Measurements from ENCODE around the gene LCN1. TPM values are rescaled to one million over a fixed set of nuclear protein-coding genes. Genes with fewer than 3 reads are reported as not detected.

Gene LCN1
- total RNA-seq, 3 donors from 2014 or later, result not detected

DNA sequence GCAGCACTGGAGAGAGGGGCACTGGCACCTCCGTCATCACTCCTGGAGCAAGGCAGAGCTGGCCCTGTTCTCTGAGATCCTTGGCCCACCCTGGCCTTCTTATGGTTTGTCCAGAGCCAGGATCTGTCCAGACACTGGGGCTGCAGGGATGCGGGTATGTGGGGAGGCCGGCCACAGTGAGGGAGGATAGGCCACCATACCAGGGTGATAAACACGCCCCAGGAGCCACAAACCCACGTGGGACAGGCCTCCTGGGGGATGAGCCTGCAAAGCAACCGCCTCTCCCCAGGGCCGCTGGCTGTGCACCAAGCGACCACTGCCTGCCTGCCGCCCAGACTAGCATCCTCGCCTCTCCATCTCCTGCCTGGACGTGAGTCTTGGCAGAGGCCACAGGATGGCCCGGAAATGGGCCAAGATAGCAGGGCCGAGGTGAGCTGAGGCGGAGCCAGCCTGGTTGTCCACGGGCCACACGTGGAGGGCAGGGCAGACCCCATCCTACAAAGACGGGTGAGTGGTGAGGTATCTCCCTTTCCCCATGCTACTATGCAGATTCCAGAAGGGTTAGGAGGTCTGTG lies 29.2 kb downstream of the LCN1 start:
- Histone ChIP-seq H3K27me3 (no peaks in the 10 kb centered on the region), H3K4me3 (no peak overlapping the region), H3K27ac (no peak overlapping the region), H3K9me3 (no peaks in the 10 kb centered on the region), H3K4me1 (no peaks in the 10 kb centered on the region), H3K36me3 (no peaks in the 10 kb centered on the region)
- intact Hi-C loops (cut with DNase I; ENCODE audit: low total_unique reads), result no loop called here
- no peak for TF ChIP-seq POLR2A (IDR thresholded peaks at IDR 0.05)
- TF ChIP-seq POLR2AphosphoS5 (IDR thresholded peaks at IDR 0.05), result no peak
- TF ChIP-seq, protein P1, sequence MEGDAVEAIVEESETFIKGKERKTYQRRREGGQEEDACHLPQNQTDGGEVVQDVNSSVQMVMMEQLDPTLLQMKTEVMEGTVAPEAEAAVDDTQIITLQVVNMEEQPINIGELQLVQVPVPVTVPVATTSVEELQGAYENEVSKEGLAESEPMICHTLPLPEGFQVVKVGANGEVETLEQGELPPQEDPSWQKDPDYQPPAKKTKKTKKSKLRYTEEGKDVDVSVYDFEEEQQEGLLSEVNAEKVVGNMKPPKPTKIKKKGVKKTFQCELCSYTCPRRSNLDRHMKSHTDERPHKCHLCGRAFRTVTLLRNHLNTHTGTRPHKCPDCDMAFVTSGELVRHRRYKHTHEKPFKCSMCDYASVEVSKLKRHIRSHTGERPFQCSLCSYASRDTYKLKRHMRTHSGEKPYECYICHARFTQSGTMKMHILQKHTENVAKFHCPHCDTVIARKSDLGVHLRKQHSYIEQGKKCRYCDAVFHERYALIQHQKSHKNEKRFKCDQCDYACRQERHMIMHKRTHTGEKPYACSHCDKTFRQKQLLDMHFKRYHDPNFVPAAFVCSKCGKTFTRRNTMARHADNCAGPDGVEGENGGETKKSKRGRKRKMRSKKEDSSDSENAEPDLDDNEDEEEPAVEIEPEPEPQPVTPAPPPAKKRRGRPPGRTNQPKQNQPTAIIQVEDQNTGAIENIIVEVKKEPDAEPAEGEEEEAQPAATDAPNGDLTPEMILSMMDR (IDR thresholded peaks at IDR 0.05), result no peak
- DNase-seq (ENCODE audit: low spot score in 2 of 2), result no peak

DNA sequence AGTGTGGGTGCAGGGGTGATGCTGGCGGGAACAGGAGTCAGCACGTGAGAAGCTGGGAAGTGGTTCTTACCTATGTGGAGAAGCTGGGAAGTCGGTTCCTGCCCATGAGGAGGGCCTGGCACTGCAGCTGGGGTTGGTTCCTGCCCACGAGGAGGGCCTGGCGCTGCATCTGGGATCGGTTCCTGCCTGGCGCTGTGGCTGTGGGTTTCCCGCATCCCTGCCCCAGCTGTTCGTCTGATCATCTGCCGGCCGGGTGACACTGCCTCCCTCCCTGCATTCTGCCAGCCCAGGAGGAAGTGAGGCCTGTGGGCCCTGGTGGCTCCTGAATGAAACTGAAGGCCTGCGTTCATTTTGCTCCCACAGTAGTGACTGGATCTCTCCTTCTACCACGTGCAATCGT lies 29.8 kb downstream of the LCN1 start:
- no peaks in the 10 kb centered on the region for H3K4me1 ChIP-seq
- H3K4me3 ChIP-seq, result no peak overlapping the region
- no peak for TF ChIP-seq POLR2A (IDR thresholded peaks at IDR 0.05)
- TF ChIP-seq POLR2AphosphoS5 (IDR thresholded peaks at IDR 0.05), result no peak
- TF ChIP-seq, protein P1 (IDR thresholded peaks at IDR 0.05), result no peak

DNA sequence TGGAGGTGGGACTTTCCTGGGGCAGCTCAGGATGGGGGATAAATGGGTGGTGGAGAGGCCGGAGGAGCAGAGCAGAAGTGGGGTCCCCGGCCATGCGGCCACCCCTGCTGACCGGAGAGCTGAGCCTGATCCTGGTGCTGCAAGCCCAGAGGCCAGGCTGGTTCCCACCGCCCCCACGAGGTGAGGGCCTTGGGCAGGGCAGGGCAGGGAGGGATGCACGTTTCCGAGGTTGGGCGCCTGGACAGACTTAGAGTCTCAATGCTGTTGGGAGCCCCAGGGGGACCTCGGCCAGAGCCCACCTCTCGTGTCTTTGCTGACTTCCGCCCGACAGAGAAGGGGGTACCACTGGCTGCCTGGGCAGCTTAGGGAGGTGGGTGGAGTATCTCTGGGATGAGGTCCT lies 30.2 kb downstream of the LCN1 start:
- Histone ChIP-seq H3K27ac (no peak overlapping the region), H3K36me3 (no peaks in the 10 kb centered on the region), H3K4me1 (no peaks in the 10 kb centered on the region), H3K27me3 (no peaks in the 10 kb centered on the region), H3K9me3 (no peaks in the 10 kb centered on the region), H3K4me3 (no peak overlapping the region)
- intact Hi-C loops (cut with DNase I; ENCODE audit: low total_unique reads), result no loop called here
- TF ChIP-seq POLR2A (IDR thresholded peaks at IDR 0.05), result no peak
- TF ChIP-seq, protein P1 (IDR thresholded peaks at IDR 0.05), result no peak
- no peak for TF ChIP-seq POLR2AphosphoS5 (IDR thresholded peaks at IDR 0.05)
- no peak for DNase-seq (ENCODE audit: low spot score in 2 of 2)

More for the DNA sequence above, 29.8 kb downstream of the LCN1 start:
- H3K36me3 ChIP-seq, result no peaks in the 10 kb centered on the region
- no peak overlapping the region for H3K27ac ChIP-seq
- H3K9me3 ChIP-seq, result no peaks in the 10 kb centered on the region
- DNase-seq (ENCODE audit: low spot score in 2 of 2), result no peak
- intact Hi-C loops (cut with DNase I; ENCODE audit: low total_unique reads), result no loop called here
- no peaks in the 10 kb centered on the region for H3K27me3 ChIP-seq

DNA sequence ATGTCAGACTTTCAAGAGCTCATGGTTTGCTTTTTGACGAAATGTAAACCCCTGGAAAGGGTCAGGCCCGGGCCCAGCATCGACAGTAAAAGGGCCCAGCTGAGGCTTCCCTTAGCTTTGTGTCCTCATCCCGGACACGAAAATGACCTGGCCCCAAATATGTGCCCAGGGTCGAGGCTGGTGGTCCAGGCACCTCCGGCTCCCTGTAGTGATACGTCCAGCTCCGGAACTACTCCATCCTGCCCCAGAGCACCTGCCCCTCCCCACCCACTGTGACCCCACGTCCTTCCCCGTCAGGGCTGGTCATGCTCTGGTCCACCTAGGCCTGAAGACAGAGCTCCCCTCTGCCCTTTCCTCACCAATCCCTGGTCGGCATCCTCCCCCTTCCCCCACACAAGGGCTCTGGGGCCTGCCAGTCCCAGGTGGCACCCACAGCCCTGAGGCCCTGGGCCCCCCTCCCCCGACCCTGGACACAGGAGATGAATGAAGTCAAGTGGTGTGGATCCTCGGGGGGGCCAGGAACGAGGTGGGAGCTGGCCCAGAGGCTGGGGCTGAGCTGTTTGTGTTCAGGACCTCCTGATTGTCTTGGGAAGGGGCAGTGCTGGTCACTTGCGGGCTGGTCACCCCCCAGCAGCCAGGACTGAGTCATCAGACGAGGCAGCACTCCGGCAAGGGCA lies 30.9 kb downstream of the LCN1 start:
- Histone ChIP-seq H3K36me3 (no peaks in the 10 kb centered on the region), H3K4me1 (no peaks in the 10 kb centered on the region), H3K27ac (no peak overlapping the region), H3K27me3 (no peaks in the 10 kb centered on the region), H3K4me3 (no peak overlapping the region), H3K9me3 (no peaks in the 10 kb centered on the region)
- intact Hi-C loops (cut with DNase I; ENCODE audit: low total_unique reads), result no loop called here
- DNase-seq (ENCODE audit: low spot score in 2 of 2), result no peak
- TF ChIP-seq, protein P1 (IDR thresholded peaks at IDR 0.05), result no peak
- TF ChIP-seq POLR2A (IDR thresholded peaks at IDR 0.05), result no peak
- no peak for TF ChIP-seq POLR2AphosphoS5 (IDR thresholded peaks at IDR 0.05)

DNA sequence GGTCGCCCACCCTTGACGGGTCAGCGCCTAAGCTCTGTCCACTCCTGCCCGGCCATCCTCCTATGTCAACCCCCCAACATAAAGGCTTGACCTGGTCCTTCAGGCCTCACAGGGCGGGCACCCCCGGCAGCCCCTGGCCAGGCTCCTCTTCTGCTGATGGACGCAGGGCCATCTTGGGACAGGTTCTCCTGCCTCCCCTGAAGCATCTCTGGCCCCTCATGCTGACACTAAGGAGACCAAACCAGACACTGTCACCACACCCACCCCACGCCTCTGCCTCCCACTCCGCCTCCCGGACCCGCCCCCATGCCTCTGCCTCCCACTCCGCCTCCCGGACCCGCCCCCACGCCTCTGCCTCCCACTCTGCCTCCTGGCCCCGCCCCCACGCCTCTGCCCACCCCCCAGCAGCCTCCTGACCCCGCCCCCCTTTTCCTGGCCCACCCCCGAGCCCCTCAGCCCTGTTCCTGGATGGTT lies 31.5 kb downstream of the LCN1 start:
- no peaks in the 10 kb centered on the region for H3K36me3 ChIP-seq
- H3K27me3 ChIP-seq, result no peaks in the 10 kb centered on the region
- no peaks in the 10 kb centered on the region for H3K9me3 ChIP-seq
- TF ChIP-seq POLR2AphosphoS5 (IDR thresholded peaks at IDR 0.05) (no peak), POLR2A (IDR thresholded peaks at IDR 0.05) (no peak)
- TF ChIP-seq, protein P1 (IDR thresholded peaks at IDR 0.05), result no peak
- intact Hi-C loops (cut with DNase I; ENCODE audit: low total_unique reads), result no loop called here
- H3K4me1 ChIP-seq, result no peaks in the 10 kb centered on the region
- no peak overlapping the region for H3K4me3 ChIP-seq
- no peak for DNase-seq (ENCODE audit: low spot score in 2 of 2)
- H3K27ac ChIP-seq, result no peak overlapping the region
